Erythroblast (primary cell): ENCODE data around the gene PAFAH1B2.
A peak's percentile ranks its signal among the peaks of the same experiment; 100 is the strongest.
"Not testable (repeated sequence)": the region's sequence is repeated elsewhere in the genome, so short reads cannot be mapped to it uniquely, and the experiment has no call there.

Experiments used
- DNase-seq, 2 experiments: peaks; one replicate each; lab custom pipeline; 2025; lab: John Stamatoyannopoulos, UW
- GATA1 ChIP-seq: IDR thresholded peaks from 2 replicates; pipeline ENCODE4 v1.6.1; 2011; ENCODE audit warnings: low read depth, mild to moderate bottlenecking, control low read depth, low read length, moderate library complexity
- POLR2A ChIP-seq: IDR thresholded peaks from 2 replicates; pipeline ENCODE4 v1.6.1; 2011; ENCODE audit warnings: mild to moderate bottlenecking, low read length

Gene PAFAH1B2

GRCh38 chr11:117172724-117173421, 28.8 kb downstream of the PAFAH1B2 start:
- peak; percentile 27 to 32 for DNase-seq
- TF ChIP-seq POLR2A: no peak
- TF ChIP-seq GATA1: no peak

- TF ChIP-seq GATA1 (no peak), POLR2A (no peak)
- DNase-seq: no peak
These were observed 31.0 kb downstream of the PAFAH1B2 start for GRCh38 chr11:117175104-117175503.

DNA sequence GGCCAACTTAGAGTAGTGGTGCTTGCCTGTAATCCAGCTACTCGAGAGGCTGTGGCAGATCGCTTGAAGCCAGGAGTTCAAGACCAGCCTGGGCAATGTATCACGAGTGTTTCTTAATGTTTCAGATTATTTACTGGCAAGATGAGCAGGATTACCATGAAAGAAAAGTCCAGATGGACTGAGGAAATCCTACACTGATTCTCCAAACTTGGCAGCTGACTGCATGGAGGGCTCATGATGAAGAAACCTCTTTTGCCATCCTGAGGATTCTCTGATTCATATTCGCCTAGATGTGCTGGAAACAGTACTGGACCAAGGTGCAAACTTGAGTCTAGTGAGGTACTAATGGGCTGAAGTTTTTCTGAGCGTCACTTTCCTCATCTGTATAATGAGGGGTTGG, 31.7 kb downstream of the PAFAH1B2 start:
- TF ChIP-seq GATA1: no peak
- TF ChIP-seq POLR2A: no peak
- no peak for DNase-seq

DNA sequence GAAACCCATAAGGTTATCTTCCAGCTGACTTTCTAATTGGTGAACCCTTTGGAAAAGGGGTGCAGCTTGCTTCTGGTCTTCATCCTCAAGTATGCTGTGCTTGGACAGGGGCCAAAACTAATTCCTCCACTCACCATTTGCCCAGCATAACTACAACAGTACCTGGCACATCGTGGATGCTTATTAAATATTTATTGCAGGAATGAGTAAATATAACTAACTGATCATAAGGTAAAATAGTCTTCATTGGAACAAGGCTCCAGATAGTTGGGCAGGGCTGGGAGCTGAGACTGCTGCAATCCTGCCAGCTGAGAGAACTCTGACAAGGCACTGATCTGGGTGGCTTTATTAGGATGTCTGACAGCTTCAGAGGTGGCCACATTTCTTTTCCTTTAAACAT, 32.1 kb downstream of the PAFAH1B2 start:
- TF ChIP-seq GATA1 (no peak), POLR2A (no peak)
- no peak for DNase-seq

DNA sequence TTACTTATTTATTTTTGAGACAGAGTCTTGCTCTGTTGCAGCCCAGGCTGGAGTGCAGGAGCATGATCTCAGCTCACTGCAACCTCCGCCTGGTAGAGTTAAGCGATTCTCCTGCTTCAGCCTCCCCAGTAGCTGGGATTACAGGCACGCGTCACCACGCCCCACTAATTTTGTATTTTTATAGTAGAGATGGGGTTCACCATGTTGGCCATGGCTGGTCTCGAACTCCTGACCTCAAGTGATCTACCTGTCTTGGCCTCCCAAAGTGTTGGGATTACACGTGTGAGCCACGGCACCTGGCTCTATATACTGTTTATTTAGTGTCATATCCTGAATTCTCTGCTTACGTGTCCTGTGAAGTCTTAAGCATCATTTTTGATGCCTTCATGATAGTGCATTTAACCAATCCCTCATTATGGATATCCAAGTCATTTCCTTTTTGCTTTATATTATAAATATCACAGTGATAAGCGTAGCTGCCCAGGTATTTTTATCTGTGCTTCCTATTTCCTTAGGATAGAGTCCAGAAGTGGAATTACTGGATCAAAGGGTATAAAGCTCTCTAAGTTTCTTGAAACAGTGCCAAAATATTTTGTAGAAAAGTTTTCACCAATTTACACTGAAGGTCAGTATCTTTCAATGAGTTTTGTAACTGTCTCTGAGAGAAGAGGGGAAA, 33.6 kb downstream of the PAFAH1B2 start:
- TF ChIP-seq POLR2A (no peak), GATA1 (no peak)
- no peak for DNase-seq

DNA sequence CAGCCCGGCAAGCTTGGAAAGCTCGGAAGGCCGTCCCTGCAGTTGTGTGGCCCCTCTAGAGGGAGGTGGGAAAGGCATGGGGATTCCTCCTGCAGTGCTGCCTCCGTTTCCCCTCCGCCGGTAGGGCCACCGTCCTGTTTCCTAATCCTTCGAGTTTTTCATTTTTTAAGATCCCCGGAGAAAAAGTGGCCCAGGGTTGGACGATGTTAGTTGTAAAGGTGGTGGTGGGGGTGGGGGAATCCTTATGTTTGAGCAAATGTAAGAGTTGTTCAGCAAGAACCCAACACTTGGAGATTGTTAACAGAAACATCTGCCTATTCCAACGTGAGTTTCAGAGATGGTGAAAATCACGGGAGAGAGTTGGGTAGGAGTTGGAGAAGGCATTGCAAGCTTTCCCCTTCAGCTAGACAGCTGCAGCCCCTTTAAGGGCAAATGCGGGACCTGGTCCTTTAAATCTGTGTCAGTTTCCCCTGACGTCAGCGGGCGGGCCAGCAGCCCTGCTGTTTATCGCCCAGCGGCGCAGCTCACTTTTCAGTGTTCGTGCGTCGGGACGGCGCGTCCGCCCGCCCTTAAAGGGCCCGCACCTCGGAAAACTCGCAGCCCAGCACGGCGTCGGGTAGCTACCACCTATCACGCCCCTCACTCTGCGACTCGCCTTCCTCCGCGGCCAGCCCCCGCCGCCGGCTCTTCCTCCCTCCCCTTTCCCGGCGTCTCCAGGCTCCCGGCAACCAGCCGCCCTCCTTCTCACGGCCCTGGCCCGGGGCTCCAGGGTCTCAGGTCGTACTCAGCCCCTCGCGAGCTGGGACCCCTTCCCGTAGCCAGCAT, 34.3 kb downstream of the PAFAH1B2 start, which contains the start of gene SIDT2:
Gene SIDT2 (plus strand): TSS at position 534 of the 825 bp plus-strand sequence. CDS start 521 bp downstream, outside the sequence.
- TF ChIP-seq GATA1 (no peak), POLR2A (peak; percentile 82)
- peak; percentile 89 to 93 for DNase-seq

GRCh38 chr11:117179048-117179999, 35.2 kb downstream of the PAFAH1B2 start:
- TF ChIP-seq POLR2A: no peak
- no peak for TF ChIP-seq GATA1
- DNase-seq: peak; percentile 57 to 75

- DNase-seq: peak; percentile 31 to 41
- TF ChIP-seq GATA1: no peak
- no peak for TF ChIP-seq POLR2A
These were observed 35.9 kb downstream of the PAFAH1B2 start for GRCh38 chr11:117180020-117180419.

DNA sequence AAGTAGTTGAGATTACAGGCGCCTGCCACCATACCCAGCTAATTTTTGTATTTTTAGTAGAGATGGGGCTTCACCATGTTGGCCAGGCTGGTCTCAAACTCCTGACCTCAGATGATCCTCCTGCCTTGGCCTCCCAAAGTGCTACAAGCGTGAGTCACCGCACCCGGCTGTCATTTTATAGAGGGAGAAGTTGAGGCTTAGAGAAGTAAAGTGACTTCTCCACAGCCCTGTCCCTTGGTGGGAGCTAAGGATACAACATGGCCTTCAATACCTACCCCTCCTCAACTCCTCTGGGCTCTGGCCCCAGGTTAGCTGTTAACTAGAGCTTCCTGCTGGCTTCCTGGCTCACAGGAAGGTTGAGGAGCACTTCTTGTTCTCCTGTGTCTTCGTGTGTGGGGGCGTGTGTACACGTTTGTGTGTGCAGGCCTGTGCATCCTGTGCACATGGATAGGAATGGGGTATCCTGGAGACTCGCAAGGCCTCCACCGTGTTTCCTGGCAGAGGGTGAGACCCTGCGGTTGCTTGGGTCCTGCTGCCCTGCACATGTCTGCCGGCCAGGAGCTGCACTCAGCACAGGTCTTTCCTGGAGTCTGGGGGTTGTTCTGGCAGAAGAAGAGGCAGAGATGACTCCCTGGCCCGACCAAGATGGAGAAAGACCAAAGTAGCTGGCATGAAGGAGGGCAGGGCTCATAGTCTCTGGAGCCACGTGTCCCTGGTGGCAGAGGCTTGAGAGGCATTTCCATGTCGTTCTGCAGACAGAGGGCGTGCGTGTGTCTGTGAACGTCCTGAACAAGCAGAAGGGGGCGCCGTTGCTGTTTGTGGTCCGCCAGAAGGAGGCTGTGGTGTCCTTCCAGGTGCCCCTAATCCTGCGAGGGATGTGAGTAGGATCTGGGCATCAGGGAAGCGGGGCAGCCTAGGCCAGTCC, 36.8 kb downstream of the PAFAH1B2 start:
- peak; percentile 89 to 90 for DNase-seq
- TF ChIP-seq GATA1 (no peak), POLR2A (no peak)

- TF ChIP-seq POLR2A (no peak), GATA1 (no peak)
- DNase-seq: no peak
These were observed 37.8 kb downstream of the PAFAH1B2 start for GRCh38 chr11:117181586-117182550.

GRCh38 chr11:117182551-117182935, 38.5 kb downstream of the PAFAH1B2 start:
- TF ChIP-seq POLR2A: no peak
- no peak for TF ChIP-seq GATA1
- no peak for DNase-seq

- not testable (repeated sequence) for DNase-seq
These were observed 39.1 kb downstream of the PAFAH1B2 start for GRCh38 chr11:117183178-117183577.
